Subcutaneous adipose tissue (tissue), 4 donors: ENCODE results near the gene SPI1. TPM values are rescaled to one million over a fixed set of nuclear protein-coding genes. Genes with fewer than 3 reads are reported as not detected.

ENCODE experiments used
- total RNA-seq, 4 donors: library from RNA; depleted of rRNA; stranded (reverse); fragments of >200 nt; gene quantifications; one replicate each; pipeline ENCODE4 v1.1.0, GENCODE V29; 2016
- TF ChIP-seq, protein P1 (sequence below): fragments of 450-650 bp; IDR thresholded peaks from one replicate; pipeline ENCODE4 v1.5.1; 2016; ENCODE audit warnings: low read depth, mild to moderate bottlenecking, control low read depth, antibody characterized with exemption, moderate library complexity

Gene SPI1
- total RNA-seq, 4 donors from 2014 or later, result 20.3 to 92.3 (median 32.6) TPM

DNA sequence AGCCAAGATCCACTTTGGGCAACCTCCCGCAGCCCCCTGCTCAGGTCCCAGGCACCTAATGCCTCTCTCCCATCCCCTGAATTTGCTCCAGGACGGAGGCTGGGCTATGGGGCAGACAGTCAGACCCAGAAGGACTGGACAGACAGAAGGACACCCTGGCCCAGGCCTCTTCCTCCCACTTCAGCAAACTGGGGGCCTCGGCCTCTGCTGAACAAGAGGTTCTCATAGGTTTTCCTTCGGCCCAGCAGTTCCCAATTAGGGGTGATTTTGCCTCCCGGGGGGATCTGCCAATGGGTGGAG is 3.7 kb downstream of the SPI1 start:
- TF ChIP-seq, protein P1, sequence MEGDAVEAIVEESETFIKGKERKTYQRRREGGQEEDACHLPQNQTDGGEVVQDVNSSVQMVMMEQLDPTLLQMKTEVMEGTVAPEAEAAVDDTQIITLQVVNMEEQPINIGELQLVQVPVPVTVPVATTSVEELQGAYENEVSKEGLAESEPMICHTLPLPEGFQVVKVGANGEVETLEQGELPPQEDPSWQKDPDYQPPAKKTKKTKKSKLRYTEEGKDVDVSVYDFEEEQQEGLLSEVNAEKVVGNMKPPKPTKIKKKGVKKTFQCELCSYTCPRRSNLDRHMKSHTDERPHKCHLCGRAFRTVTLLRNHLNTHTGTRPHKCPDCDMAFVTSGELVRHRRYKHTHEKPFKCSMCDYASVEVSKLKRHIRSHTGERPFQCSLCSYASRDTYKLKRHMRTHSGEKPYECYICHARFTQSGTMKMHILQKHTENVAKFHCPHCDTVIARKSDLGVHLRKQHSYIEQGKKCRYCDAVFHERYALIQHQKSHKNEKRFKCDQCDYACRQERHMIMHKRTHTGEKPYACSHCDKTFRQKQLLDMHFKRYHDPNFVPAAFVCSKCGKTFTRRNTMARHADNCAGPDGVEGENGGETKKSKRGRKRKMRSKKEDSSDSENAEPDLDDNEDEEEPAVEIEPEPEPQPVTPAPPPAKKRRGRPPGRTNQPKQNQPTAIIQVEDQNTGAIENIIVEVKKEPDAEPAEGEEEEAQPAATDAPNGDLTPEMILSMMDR, result no peak

DNA sequence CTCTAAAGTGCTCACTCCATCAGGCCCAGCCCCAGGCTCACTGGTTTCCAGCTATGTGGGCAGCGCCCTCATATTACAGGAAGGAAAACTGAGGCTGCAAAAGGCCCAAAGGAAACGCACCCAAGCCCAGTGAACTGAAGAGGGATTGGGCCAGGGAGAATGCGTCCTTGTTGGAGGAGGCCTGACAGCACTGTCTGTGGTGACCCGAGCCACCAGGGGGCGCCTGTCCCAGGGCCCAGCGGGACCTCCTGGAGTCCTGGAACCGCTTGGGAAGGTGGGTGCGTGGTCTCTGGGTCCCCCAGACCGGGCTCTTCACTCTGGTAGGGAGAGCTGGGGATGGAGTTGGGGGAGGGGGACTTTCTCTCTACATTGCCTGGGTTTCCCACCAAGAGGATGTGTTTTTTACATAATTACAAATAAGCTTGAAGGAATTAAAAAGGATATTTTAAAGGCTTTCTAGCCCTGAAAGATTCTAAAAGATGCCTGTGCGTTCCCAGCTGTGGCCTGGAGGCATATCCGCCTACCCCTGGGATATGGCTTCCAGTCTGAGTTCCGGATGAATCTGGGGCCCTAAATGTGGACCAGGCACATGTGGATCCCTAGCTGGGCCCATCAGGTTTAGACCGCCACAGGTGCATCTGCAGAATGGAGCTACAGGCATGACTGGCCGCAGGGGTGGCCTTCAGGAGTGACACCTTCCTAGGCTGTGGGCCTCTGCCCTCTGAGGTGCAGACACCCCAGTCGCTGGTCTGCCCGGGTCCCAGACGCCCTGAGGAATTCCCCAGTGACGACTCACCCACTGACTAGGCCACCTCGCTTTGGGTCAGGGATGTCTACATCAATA is 4.2 kb downstream of the SPI1 start:
- TF ChIP-seq, protein P1, result no peak

DNA sequence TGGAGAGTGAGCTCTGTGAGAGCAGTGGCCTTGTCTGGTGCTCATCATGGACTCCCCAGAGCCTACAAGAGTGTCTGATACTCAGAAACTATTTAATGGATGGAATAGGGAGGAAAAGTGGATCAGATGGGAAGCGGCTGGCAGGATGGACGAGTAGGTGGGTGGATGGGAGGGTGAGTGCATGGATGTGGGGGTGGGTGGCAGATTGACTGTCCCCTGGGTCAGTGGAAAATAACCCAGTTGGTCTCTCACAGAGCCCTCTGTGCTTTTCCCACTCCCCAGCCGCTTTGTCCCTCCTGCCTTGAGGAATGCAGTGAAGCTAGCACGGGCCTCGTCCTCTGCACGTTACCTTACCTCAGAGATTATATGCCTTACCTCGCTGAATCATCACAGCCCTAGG is 5.9 kb downstream of the SPI1 start:
- TF ChIP-seq, protein P1, result no peak

DNA sequence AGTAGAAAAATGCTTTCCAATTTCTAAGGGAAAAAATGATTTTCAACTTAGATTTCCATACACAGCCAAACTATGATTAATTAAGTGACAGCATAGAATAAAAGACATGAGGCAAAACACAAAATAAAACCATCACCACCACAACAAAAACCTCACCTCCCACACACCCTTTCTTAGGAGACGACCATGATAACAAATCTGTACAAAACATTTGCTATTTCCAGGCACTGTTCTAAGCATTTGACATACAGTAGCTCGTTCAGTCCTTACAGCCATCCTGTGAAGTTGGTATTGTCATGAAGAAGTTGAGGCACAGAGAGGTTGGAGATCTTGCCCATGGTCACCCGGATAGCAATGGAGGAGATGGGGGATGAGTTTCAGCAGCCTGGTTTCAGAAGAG is 8.7 kb downstream of the SPI1 start:
- TF ChIP-seq, protein P1, result no peak

DNA sequence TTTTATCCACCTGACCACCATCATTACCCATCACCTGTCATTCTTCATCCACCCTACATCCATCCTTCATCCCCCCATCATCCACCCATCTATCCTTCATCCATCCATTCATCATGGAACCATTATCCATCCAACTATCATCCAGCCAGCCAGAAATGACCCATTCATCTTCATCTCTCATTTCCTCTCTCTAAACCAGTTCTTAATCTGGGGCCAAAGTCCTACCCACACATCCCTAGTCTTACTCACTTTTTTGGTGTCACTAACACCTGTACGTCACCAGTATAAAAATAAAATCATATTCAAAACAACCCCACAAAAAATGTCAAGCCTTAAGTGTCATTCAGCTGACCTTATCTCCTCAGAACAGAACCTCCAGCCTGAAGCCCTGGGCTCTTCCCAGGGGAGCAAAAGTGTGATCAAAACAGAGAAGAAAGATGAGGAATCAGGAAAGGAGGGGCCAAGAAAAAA is 12.3 kb downstream of the SPI1 start:
- TF ChIP-seq, protein P1, result no peak

DNA sequence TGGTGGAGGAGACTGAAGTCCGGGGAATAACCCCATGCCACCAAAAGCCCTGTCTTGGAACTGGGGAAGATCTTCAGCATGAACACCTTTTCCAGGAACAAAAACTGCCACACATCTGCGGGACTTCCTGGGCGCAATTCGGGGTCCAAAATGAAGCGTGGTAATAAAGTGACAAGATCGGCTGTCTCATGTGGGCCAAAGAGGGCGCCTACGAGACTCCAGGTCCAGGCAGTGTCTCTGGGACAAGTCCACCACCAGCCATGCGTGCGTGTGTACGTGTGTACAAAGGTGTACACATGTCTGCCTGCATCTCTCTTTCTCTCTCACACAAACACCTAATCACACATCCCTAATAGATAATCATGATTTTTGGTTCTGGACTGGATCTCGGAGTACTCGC is 16.9 kb downstream of the SPI1 start:
- TF ChIP-seq, protein P1, result no peak

DNA sequence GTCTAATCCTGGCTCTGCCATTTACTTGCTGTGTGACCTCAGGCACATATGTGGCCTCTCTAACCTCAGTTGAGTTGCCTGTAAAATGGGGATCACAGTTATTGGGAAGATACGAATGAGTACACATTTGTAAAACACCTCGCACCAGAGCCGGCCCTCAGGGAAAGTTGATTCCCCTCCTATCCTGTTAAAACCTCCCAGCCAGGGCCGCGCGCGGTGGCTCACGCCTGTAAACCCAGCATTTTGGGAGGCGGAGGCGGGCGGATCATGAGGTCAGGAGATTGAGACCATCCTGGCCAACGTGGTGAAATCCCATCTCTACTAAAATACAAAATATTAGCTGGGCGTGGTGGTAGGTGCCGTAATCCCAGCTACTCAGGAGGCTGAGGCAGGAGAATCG is 18.0 kb downstream of the SPI1 start:
- TF ChIP-seq, protein P1, result no peak
